Natural killer cell (primary cell): ENCODE results near the gene RFNG. TPM values are rescaled to one million over a fixed set of nuclear protein-coding genes. Genes with fewer than 3 reads are reported as not detected.

ENCODE experiments used
- ATAC-seq, 3 donors: fragments of 150-1000 bp in 2 of 3; fragments of 200-7000 bp in 1 of 3; cut with Tn5 transposase; 1 replicate in 1 of 3; 2 replicates in 2 of 3; pipeline ENCODE4 v1.10.0; 2021; ENCODE audit warnings: mild to moderate bottlenecking in 2 of 3, moderate library complexity in 2 of 3
- DNase-seq, 2 donors: peaks; one replicate each; pipeline versions ENCODE4 v3.0.0 to v3.0.0-alpha.2; 2013 to 2021; ENCODE audit warnings: mixed read lengths in 1 of 2
- H3K27ac ChIP-seq: one replicate; pipeline ENCODE4 v1.5.1; 2013; ENCODE audit warnings: mild to moderate bottlenecking, low read length
- H3K27me3 ChIP-seq: one replicate; pipeline ENCODE4 v1.6.1; 2013; ENCODE audit warnings: low read length; ENCODE audit not compliant: control insufficient read depth, insufficient read depth
- H3K36me3 ChIP-seq: one replicate; pipeline ENCODE4 v1.6.1; 2013; ENCODE audit warnings: low read length; ENCODE audit not compliant: control insufficient read depth, insufficient read depth
- H3K4me1 ChIP-seq: one replicate; pipeline ENCODE4 v1.6.1; 2013; ENCODE audit warnings: low read length; ENCODE audit not compliant: control insufficient read depth, insufficient read depth
- H3K4me3 ChIP-seq: one replicate; pipeline ENCODE4 v1.5.1; 2013; ENCODE audit warnings: low read length
- H3K9me3 ChIP-seq: one replicate; pipeline ENCODE4 v1.6.1; 2013; ENCODE audit warnings: low read length; ENCODE audit not compliant: control insufficient read depth, insufficient read depth
- H3K27ac Mint-ChIP-seq, 2 donors: one replicate each; pipeline ENCODE4 v1.8.0; 2022; ENCODE audit warnings: mild to moderate bottlenecking in 2 of 2, mixed read lengths in 2 of 2, moderate library complexity in 1 of 2
- H3K27me3 Mint-ChIP-seq, 2 donors: one replicate each; pipeline ENCODE4 v1.8.0; 2022; ENCODE audit warnings: low read depth in 2 of 2, mixed read lengths in 2 of 2
- H3K36me3 Mint-ChIP-seq: one replicate; pipeline ENCODE4 v1.8.0; 2022; ENCODE audit warnings: mixed read lengths
- H3K4me1 Mint-ChIP-seq, 2 donors: one replicate each; pipeline ENCODE4 v1.8.0; 2022; ENCODE audit warnings: mixed read lengths in 2 of 2
- H3K4me3 Mint-ChIP-seq: one replicate; pipeline ENCODE4 v1.8.0; 2022; ENCODE audit warnings: mild to moderate bottlenecking, moderate library complexity, mixed read lengths
- H3K9me3 Mint-ChIP-seq, 2 donors: one replicate each; pipeline ENCODE4 v1.8.0; 2022; ENCODE audit warnings: mixed read lengths in 2 of 2
- WGBS: methylation state at CpG from one replicate; pipeline ENCODE4 v1.1.7; 2013; ENCODE audit warnings: missing lambda C conversion rate; ENCODE audit not compliant: insufficient coverage; 5-methylcytosine and 5-hydroxymethylcytosine counted together
- intact Hi-C: fragments of 100-400 bp; cut with micrococcal nuclease; formaldehyde crosslinking; loops from one replicate; pipeline ENCODE4 v1.14.2; 2022
- total RNA-seq, 4 donors: library from RNA; stranded (reverse); fragments of 120-200 nt in 1 of 4; gene quantifications; one replicate each; pipeline versions ENCODE4 v1.2.3 to v1.2.4, GENCODE V29; 2013 to 2022
- TF ChIP-seq, protein P1 (sequence below): fragments of 200-600 bp; IDR thresholded peaks from one replicate; pipeline ENCODE4 v1.8.0; 2022; ENCODE audit warnings: antibody characterized with exemption

The RFNG gene
- total RNA-seq, 3 donors from 2014 or later (not counting 1 experiment from before 2014, with no cell fraction given) = 22.7 to 26.7 (median 23.2) TPM

DNA sequence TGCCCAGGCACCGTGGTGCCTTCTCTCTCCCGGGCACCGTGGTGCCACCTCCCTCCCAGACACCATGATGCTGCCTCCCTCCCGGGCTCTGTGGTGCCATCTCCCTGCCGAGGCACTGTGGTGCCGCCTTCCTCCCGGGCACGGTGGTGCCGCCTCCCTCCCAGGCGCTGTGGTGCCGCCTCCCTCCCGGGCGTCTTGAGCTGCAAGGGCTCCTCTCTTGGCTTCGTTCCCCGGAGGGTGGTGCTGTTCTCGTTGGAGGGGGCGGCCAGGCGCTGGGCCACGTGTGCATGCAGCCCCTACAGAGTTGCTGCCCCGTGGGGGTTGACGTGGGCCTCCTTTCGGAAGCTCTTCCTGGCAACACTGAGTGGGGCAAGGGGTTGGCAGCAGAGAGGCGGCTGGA is 37.2 kb downstream of the RFNG start:
- no peaks in the 10 kb centered on the region for H3K9me3 Mint-ChIP-seq
- H3K4me3 Mint-ChIP-seq = no peak overlapping the region
- H3K27ac Mint-ChIP-seq = no peak overlapping the region
- no peaks in the 10 kb centered on the region for H3K9me3 ChIP-seq
- no peaks in the 10 kb centered on the region for H3K27me3 Mint-ChIP-seq
- intact Hi-C loops = no loop called here
- TF ChIP-seq, protein P1, sequence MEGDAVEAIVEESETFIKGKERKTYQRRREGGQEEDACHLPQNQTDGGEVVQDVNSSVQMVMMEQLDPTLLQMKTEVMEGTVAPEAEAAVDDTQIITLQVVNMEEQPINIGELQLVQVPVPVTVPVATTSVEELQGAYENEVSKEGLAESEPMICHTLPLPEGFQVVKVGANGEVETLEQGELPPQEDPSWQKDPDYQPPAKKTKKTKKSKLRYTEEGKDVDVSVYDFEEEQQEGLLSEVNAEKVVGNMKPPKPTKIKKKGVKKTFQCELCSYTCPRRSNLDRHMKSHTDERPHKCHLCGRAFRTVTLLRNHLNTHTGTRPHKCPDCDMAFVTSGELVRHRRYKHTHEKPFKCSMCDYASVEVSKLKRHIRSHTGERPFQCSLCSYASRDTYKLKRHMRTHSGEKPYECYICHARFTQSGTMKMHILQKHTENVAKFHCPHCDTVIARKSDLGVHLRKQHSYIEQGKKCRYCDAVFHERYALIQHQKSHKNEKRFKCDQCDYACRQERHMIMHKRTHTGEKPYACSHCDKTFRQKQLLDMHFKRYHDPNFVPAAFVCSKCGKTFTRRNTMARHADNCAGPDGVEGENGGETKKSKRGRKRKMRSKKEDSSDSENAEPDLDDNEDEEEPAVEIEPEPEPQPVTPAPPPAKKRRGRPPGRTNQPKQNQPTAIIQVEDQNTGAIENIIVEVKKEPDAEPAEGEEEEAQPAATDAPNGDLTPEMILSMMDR = no peak
- H3K27ac ChIP-seq = no peak overlapping the region
- H3K27me3 ChIP-seq = no peaks in the 10 kb centered on the region
- no peak for ATAC-seq
- no peaks in the 10 kb centered on the region for H3K4me1 Mint-ChIP-seq
- no peak for DNase-seq
- no peaks in the 10 kb centered on the region for H3K4me1 ChIP-seq
- no peaks in the 10 kb centered on the region for H3K36me3 ChIP-seq
- H3K36me3 Mint-ChIP-seq = no peaks in the 10 kb centered on the region
- 87% methylated on average over 23 of the region's 23 CpGs for WGBS
- H3K4me3 ChIP-seq = no peak overlapping the region

GRCh38 chr17:82013772-82014321 is 37.8 kb downstream of the RFNG start:
- no peaks in the 10 kb centered on the region for H3K27me3 ChIP-seq
- WGBS = 93% methylated on average over 16 of the region's 16 CpGs
- no peaks in the 10 kb centered on the region for H3K36me3 Mint-ChIP-seq

DNA sequence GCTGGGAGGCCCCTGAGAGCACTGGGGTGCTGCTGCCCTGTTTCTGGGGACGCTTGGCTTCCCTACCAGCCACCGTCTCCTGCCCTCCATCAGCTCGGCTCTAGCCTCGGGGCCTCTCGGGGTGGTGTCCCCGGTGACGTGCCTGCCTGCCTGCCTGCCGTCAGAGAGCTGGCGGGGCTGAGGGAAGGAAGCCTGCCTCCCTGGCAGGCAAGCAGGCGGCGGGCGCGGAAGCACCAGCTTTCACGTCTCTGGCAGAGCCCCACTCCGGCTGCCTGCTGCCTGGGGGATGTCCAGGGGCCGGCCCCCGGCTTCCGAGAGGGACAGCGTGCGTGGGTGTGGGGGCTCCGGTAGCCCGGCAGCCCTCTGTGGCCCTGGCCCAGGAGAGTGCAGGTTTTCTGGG is 38.3 kb downstream of the RFNG start:
- no peaks in the 10 kb centered on the region for H3K9me3 Mint-ChIP-seq
- Histone ChIP-seq H3K27me3 (no peaks in the 10 kb centered on the region), H3K36me3 (no peaks in the 10 kb centered on the region), H3K4me1 (no peaks in the 10 kb centered on the region), H3K4me3 (no peak overlapping the region), H3K27ac (no peak overlapping the region), H3K9me3 (no peaks in the 10 kb centered on the region)
- DNase-seq (no peak), ATAC-seq (no peak)
- intact Hi-C loops = no loop called here
- no peak overlapping the region for H3K27ac Mint-ChIP-seq
- 65% methylated on average over 22 of the region's 22 CpGs for WGBS
- TF ChIP-seq, protein P1 = no peak
- no peaks in the 10 kb centered on the region for H3K36me3 Mint-ChIP-seq
- H3K4me3 Mint-ChIP-seq = no peak overlapping the region
- H3K4me1 Mint-ChIP-seq = no peaks in the 10 kb centered on the region
- no peaks in the 10 kb centered on the region for H3K27me3 Mint-ChIP-seq

More at GRCh38 chr17:82013772-82014321, 37.8 kb downstream of the RFNG start:
- H3K4me1 ChIP-seq = no peaks in the 10 kb centered on the region
- H3K27ac Mint-ChIP-seq = no peak overlapping the region
- no peaks in the 10 kb centered on the region for H3K9me3 ChIP-seq
- TF ChIP-seq, protein P1 = no peak
- H3K36me3 ChIP-seq = no peaks in the 10 kb centered on the region
- intact Hi-C loops = no loop called here
- no peak for DNase-seq
- no peaks in the 10 kb centered on the region for H3K27me3 Mint-ChIP-seq
- H3K4me3 ChIP-seq = no peak overlapping the region
- H3K4me1 Mint-ChIP-seq = no peaks in the 10 kb centered on the region
- ATAC-seq = no peak
- no peak overlapping the region for H3K27ac ChIP-seq
- no peak overlapping the region for H3K4me3 Mint-ChIP-seq
- H3K9me3 Mint-ChIP-seq = no peaks in the 10 kb centered on the region

- no peaks in the 10 kb centered on the region for H3K27me3 Mint-ChIP-seq
- DNase-seq = no peak
- TF ChIP-seq, protein P1 = no peak
Observed at GRCh38 chr17:82012640-82013295, 38.8 kb downstream of the RFNG start.

More at GRCh38 chr17:82012640-82013295, 38.8 kb downstream of the RFNG start:
- intact Hi-C loops = no loop called here
- Mint-ChIP-seq H3K27ac (no peak overlapping the region), H3K4me3 (no peak overlapping the region), H3K36me3 (no peaks in the 10 kb centered on the region), H3K4me1 (no peaks in the 10 kb centered on the region), H3K9me3 (no peaks in the 10 kb centered on the region)
- H3K27ac ChIP-seq = no peak overlapping the region
- no peaks in the 10 kb centered on the region for H3K9me3 ChIP-seq
- 83% methylated on average over 19 of the region's 19 CpGs for WGBS
- no peaks in the 10 kb centered on the region for H3K36me3 ChIP-seq
- H3K4me3 ChIP-seq = no peak overlapping the region
- no peaks in the 10 kb centered on the region for H3K27me3 ChIP-seq
- H3K4me1 ChIP-seq = no peaks in the 10 kb centered on the region
- no peak for ATAC-seq
